Measurements from ENCODE around the gene CCDC88C.
A peak's percentile ranks its signal among the peaks of the same experiment; 100 is the strongest.

The CCDC88C gene

DNA sequence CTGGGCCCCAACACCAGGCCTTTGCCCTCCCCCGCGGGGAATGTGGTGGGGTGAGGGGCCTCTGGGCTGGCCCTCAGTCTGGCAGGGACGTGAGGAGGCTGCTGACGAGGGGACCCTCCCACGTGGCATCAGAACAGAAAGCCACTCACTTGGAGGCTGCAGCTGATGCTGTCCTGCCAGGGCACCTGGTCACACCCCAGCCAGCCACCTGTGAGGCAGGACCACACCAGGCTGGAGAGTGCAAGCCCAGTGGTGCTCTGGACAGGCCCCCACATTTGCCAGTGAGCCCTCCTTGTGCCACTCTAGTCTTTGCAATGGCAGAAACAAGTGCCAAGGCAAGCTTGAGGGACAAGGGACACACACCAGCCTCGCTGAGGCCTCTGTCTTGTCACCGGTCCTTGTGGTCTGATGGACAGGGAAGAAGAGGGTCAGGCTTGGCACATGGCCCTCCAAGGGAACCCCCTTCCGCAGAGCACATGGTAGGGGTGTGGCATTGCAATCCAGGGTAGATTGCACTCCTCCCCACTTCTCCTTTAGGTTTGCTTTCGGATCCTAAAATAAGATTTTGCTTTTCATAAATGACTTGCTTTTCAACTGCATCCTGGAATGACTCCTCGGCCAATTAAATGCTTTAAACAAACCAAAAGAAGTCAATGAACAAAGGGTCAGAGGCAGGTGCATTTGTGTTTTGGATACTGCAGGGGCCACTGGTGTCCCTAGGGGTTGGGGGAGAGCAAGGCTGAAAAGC is 53.7 kb downstream of the CCDC88C start:
- DNase-seq, result no peak

DNA sequence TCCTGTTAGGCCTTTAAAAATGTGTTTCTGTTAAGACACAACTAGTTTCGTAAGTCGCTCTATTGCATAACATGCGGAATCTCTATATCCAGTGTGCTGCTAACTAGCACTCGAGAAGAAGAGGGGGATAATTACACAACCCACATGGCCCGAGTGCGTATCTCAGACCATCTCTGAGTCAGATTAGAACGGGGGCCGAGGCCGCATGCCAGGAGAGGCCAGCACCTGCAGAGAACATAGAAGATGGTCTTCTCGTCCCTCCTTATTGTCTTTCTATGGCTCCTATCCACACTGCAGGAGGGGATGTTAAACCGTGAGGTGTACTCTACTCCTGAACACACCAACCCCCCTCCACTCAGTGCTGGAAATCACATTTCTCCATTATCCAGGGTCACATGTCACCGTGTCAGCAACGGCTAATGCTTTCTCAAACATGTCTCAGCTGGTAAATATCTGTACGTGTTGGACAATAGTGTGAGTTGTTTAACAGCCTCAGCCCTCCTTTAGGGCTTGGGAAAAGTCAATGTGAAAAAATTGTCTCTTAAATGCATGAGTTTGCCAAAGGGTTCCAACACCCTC is 56.3 kb downstream of the CCDC88C start:
- DNase-seq, result no peak

- DNase-seq, result no peak
Observed at GRCh38 chr14:91360490-91361232, 57.0 kb downstream of the CCDC88C start.

- DNase-seq, result no peak
Observed at GRCh38 chr14:91358654-91359220, 58.9 kb downstream of the CCDC88C start.

GRCh38 chr14:91358025-91358319 is 59.6 kb downstream of the CCDC88C start:
- DNase-seq, result no peak

DNA sequence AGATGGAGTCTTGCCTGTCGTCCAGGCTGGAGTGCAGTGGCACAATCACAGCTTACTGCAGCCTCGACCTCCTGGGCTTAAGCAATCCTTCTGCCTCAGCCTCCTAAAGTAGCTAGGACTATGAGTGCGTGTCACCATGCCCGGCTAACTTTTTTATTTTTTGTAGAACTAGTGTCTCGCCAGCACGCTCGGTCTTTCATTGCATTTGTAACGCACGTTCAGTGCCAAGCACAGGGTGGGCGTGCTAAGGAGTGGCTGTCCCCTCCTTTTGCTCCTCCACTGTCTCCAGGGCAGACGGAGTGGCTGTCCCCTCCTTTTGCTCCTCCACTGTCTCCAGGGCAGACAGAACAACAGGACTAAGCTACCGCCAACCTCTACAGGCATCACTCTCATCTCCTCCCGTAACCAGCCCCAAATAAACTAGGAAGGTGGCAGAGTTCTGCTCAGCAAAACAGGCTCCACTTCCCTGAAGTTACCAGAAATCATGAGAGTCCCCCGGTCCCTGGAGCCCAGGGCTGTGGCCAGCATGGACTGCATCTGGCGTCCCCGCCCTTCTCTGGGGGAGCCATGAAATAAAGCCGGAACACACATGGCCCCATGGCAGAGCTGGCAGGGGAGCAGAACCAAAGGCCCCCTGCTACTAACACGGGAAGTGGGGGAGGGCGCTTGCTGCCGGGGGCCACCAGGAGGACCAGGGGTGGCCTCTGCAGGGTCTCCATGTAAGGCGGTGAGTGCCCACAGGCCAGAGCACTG is 60.2 kb downstream of the CCDC88C start:
- DNase-seq, result no peak

- no peak for DNase-seq
Observed at GRCh38 chr14:91356181-91356763, 61.3 kb downstream of the CCDC88C start.

- peak; percentile 53 for DNase-seq
Observed at GRCh38 chr14:91354979-91355685, 62.5 kb downstream of the CCDC88C start.

- no peak for DNase-seq
Observed at GRCh38 chr14:91354221-91354916, 63.3 kb downstream of the CCDC88C start.

DNA sequence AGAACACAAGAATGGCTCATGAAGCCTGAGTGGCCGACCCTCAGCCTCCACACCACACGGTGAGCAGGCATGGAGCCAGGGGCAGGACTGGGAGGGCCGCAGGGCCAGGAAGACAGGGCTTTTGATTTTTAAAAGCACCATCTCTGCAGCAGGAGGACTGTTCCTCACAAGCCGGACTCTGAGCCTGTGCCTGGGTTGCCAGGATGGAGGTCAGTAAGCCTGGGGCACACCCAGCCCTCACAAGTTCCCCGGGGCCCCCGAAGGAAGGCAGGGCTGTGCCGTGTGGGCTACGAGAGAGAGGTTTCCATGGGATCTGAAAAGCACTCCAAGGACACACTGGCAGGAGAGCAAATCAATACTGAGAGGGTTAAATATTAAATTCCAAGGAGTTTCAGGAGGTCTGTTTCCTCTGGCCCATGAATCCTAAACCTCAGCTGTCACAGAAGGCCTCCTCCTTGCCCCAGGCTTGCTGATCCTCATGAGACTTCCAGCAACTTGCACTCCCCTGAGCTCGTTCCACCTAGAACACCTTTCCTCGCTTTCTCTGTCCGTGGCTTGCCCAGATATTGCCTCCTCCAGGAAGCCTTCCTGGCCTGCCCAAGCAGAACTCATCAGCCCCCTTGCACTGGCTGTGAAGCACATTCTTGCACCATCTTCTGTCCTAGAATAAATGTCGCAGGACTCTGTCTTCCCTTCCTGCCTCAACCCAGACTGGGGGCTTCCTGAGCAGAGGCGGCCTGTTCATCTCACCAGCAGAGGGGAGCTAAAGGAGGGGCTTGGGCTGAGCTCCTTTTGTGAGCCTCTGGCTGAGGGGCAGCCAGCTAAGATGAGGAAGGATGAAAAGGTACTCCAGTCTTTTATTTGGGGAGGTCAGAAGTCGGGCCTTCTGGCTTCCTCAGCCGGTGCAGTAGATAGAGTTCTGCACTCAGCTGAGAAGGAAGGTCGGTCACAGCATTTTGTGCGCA is 64.6 kb downstream of the CCDC88C start:
- no peak for DNase-seq

DNA sequence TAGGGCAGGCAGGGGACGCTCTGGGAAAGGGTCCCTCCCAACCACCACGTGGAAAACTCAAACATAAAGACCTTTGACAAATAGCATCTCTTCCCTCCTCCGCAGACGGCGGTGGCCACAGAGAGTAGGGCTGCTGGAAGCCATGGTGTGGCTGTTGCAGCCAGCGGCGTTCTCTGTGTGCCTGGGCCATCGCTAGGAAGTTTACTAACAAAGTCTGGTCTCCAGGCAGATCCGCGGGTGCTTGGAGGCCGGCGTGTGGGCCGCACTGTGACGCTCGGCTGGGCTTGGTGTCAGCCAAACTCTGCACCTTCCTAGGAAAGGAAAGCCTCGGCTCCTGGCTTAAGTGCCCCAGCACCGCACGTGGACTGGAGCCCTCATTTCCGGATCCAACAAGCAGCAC is 65.6 kb downstream of the CCDC88C start:
- no peak for DNase-seq

DNA sequence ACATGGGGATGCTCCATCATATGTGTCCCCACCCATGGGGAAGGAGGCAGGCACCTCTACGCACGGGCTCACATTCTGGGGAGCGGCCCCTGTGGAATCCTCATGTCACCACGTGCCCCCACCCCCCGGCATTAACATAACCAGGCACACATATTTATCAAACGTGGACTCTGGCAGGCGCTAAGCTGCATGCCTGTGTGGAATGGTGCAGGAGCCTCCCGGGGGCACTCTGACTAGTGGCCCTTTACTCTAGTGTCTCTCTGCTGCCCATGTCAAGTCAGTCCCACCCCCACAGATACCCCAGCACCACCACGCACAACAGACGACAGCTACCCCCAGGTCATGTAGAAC is 66.1 kb downstream of the CCDC88C start:
- DNase-seq, result no peak

- DNase-seq, result peak; percentile 67
Observed at GRCh38 chr14:91350813-91351511, 66.7 kb downstream of the CCDC88C start.

DNA sequence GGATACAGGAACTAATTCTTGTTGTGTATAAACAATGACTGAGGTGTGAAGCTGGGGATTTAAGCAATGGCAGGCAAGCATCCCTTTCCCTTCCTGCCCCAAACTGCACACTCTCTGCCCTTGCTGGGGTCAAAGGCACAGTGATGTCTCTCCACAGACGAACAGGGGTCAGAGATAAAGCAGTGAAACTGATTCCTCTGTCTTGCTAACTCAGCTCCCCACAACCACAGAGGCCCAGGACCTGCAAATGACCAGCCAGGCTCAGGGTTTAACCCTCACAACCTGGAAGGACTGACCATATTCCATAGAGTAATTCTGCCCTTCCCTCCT is 67.2 kb downstream of the CCDC88C start:
- DNase-seq, result no peak

- DNase-seq, result peak; percentile 72
Observed at GRCh38 chr14:91349481-91350074, 68.0 kb downstream of the CCDC88C start.

DNA sequence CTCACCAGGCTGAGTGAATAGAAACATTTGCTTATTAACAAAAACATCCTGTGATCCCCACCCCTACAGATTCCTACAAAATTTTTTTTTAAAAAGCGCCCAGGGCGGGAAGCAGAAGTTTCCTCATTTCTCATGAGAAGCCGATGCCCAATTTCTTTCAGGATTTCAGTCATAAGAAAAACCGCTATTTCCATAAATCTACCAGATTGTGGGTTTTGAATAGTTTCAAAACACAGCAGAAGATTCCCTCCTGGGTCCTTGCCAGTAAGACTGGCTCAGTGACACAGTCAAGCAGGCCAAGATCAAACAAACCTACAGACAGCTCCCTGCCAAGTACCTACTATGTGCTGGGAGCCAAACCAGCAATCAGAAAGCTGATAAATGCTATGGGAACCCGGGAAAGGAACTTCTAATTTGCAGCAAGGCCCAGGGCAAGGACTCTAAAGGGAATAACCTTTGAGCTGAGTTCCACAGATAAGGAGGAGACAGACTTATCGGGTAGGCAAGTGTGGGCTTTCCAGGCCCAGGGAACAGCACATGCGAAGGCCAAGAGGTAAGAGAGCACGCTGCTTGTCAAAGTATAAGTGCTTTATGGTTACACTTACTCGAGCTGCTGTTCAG is 68.7 kb downstream of the CCDC88C start:
- DNase-seq, result no peak

GRCh38 chr14:91346838-91347173 is 70.8 kb downstream of the CCDC88C start:
- no peak for DNase-seq

- DNase-seq, result no peak
Observed at GRCh38 chr14:91344096-91344495, 73.5 kb downstream of the CCDC88C start.

- no peak for DNase-seq
Observed at GRCh38 chr14:91343051-91343450, 74.6 kb downstream of the CCDC88C start.
